HEK293 (cell line): ENCODE results near the gene RHBDF2.
"Not testable (repeated sequence)": the region's sequence is repeated elsewhere in the genome, so short reads cannot be mapped to it uniquely, and the experiment has no call there.

Experiments
- CTCF ChIA-PET: fragments of 350-600 bp; formaldehyde crosslinking; extraction: SDS; loops from one replicate; lab custom pipeline; 2021; ENCODE audit warnings: antibody characterized with exemption; lab: Yijun Ruan, JAX
- POLR2A ChIA-PET: fragments of 300-600 bp; formaldehyde crosslinking; extraction: SDS; loops from one replicate; lab custom pipeline; 2020; ENCODE audit warnings: antibody characterized with exemption, inconsistent platforms; lab: Yijun Ruan, JAX
- H3K27ac ChIP-seq: fragments of 200-500 bp; sonication (Bioruptor generic); 2 replicates; pipeline ENCODE4 v1.5.1; 2014; ENCODE audit warnings: low read depth, low read length, control low read depth, inconsistent platforms; ENCODE audit errors: extremely low read depth
- H3K36me3 ChIP-seq, 2 experiments: fragments of 200-500 bp in 1 of 2; sonication (Bioruptor generic) in 1 of 2; 1 replicate in 1 of 2; 2 replicates in 1 of 2; pipeline ENCODE4 v1.5.1; 2014 to 2017; ENCODE audit warnings: inconsistent platforms in 2 of 2, low read length in 2 of 2; ENCODE audit not compliant: control insufficient read depth in 2 of 2, insufficient read depth in 1 of 2
- H3K4me1 ChIP-seq: fragments of 200-500 bp; sonication (Bioruptor generic); 2 replicates; pipeline ENCODE4 v1.5.1; 2014; ENCODE audit warnings: mild to moderate bottlenecking, low read length, inconsistent platforms; ENCODE audit not compliant: control insufficient read depth, insufficient read depth
- H3K4me3 ChIP-seq: 2 replicates; pipeline ENCODE4 v1.5.1; 2011; ENCODE audit warnings: low read depth, mild to moderate bottlenecking, control low read depth, low read length, moderate library complexity
- H3K9me3 ChIP-seq: fragments of 200-500 bp; sonication (Bioruptor generic); 2 replicates; pipeline ENCODE4 v1.5.1; 2014; ENCODE audit warnings: low read depth, low read length, inconsistent platforms; ENCODE audit not compliant: control insufficient read depth, insufficient read depth
- BCL11A ChIP-seq: fragments of 450-650 bp; formaldehyde crosslinking; IDR thresholded peaks from 2 replicates; pipeline ENCODE4 v1.5.1; 2016; ENCODE audit warnings: low read depth, missing biosample characterization, missing genetic modification characterization
- BCL6B ChIP-seq: fragments of 450-650 bp; formaldehyde crosslinking; IDR thresholded peaks from 2 replicates; pipeline ENCODE4 v1.5.1; 2017; ENCODE audit warnings: missing biosample characterization, missing genetic modification characterization
- INSM2 ChIP-seq: fragments of 450-650 bp; formaldehyde crosslinking; IDR thresholded peaks from 2 replicates; pipeline ENCODE4 v1.5.1; 2016; ENCODE audit warnings: missing biosample characterization, missing genetic modification characterization
- PBX3 ChIP-seq: sonication (generic); formaldehyde crosslinking; IDR thresholded peaks from 2 replicates; pipeline ENCODE4 v1.8.1; 2022; ENCODE audit warnings: mild to moderate bottlenecking, moderate library complexity, missing genetic modification reagents
- ZBTB48 ChIP-seq: fragments of 450-650 bp; formaldehyde crosslinking; IDR thresholded peaks from 2 replicates; pipeline ENCODE4 v1.5.1; 2016; ENCODE audit warnings: missing biosample characterization, missing genetic modification characterization
- ZFHX2 ChIP-seq: fragments of 450-650 bp; formaldehyde crosslinking; conservative IDR thresholded peaks from 2 replicates; pipeline ENCODE4 v1.5.1; 2016; ENCODE audit warnings: missing biosample characterization, missing genetic modification characterization
- ZNF121 ChIP-seq: fragments of 450-650 bp; formaldehyde crosslinking; IDR thresholded peaks from 2 replicates; pipeline ENCODE4 v1.5.1; 2016; ENCODE audit warnings: missing biosample characterization, missing genetic modification characterization
- ZNF169 ChIP-seq: fragments of 450-650 bp; formaldehyde crosslinking; IDR thresholded peaks from 2 replicates; pipeline ENCODE4 v1.5.1; 2016; ENCODE audit warnings: missing biosample characterization, missing genetic modification characterization
- ZNF211 ChIP-seq: fragments of 450-650 bp; formaldehyde crosslinking; IDR thresholded peaks from 2 replicates; pipeline ENCODE4 v1.5.1; 2016; ENCODE audit warnings: low read depth, missing biosample characterization, missing genetic modification characterization
- ZNF366 ChIP-seq: fragments of 450-650 bp; formaldehyde crosslinking; conservative IDR thresholded peaks from 2 replicates; pipeline ENCODE4 v1.5.1; 2016; ENCODE audit warnings: missing biosample characterization, missing genetic modification characterization
- ZNF404 ChIP-seq: fragments of 450-650 bp; formaldehyde crosslinking; IDR thresholded peaks from 2 replicates; pipeline ENCODE4 v1.5.1; 2017; ENCODE audit warnings: missing biosample characterization, missing genetic modification characterization
- ZNF521 ChIP-seq: fragments of 450-650 bp; formaldehyde crosslinking; IDR thresholded peaks from 2 replicates; pipeline ENCODE4 v1.5.1; 2017; ENCODE audit warnings: missing biosample characterization, mild to moderate bottlenecking, missing genetic modification characterization
- ZNF670 ChIP-seq: fragments of 450-650 bp; formaldehyde crosslinking; IDR thresholded peaks from 2 replicates; pipeline ENCODE4 v1.5.1; 2016; ENCODE audit warnings: missing biosample characterization, missing genetic modification characterization, low read depth
- ZNF701 ChIP-seq: fragments of 450-650 bp; formaldehyde crosslinking; IDR thresholded peaks from 2 replicates; pipeline ENCODE4 v1.5.1; 2016; ENCODE audit warnings: missing biosample characterization, missing genetic modification characterization
- ZSCAN16 ChIP-seq: fragments of 450-650 bp; formaldehyde crosslinking; IDR thresholded peaks from 2 replicates; pipeline ENCODE4 v1.5.1; 2016; ENCODE audit warnings: missing biosample characterization, missing genetic modification characterization
- TF ChIP-seq, protein P1 (sequence below): fragments of 450-650 bp; formaldehyde crosslinking; conservative IDR thresholded peaks from 2 replicates; pipeline ENCODE4 v1.5.1; 2016; ENCODE audit warnings: low read depth, missing biosample characterization, missing genetic modification characterization
- TF ChIP-seq, protein P2 (sequence below): fragments of 450-650 bp; formaldehyde crosslinking; IDR thresholded peaks from 2 replicates; pipeline ENCODE4 v1.5.1; 2017; ENCODE audit warnings: missing biosample characterization, missing genetic modification characterization

RHBDF2 gene

DNA sequence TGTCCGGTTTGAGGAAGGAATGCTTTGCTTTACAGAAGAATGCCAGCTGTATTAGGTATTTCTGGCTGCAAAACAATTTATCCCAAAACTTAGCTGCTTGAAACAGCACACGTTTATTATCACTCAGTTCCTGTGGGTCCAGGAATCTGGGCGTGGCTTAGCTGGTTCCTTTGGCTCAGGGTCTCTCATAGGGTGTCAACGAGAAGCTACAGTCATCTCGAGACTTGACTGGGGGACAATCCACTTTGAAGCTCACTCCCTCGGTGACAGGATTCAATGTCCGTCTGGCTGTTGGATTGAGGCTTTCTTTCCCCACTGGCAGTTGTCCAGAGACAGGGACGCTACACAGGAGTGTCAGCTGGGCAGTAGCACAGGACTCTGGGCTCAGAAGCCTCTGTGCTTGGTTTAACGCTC is 9.6 kb upstream of the RHBDF2 start (continued):
- TF ChIP-seq INSM2 = no peak
- TF ChIP-seq, all 188 proteins: peak for 0

DNA sequence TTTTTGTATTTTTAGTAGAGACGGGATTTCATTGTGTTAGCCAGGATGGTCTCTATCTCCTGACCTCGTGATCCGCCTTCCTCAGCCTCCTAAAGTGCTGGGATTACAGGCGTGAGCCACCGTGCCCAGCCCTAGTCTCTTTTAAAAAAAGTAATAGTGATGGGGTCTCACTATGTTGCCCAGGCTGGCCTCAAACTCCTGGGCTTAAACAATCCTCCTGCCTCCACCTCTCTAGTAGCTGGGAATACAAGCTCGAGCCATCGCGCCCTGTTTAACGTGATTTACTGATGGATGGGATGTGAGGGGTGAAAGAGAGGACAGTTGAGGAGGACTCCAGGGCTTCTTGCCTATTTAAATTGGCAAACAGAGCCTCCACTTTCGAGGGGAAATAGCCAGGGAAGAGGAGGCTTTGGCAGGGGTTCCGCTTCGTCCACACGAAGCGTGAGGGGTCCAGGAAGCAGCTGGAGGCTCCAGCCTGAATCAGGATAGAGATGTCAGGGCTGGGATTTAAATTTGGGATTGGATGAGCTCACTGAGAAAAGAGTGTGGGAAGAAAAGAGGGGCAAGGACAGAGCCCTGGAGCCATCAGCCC is 7.3 kb upstream of the RHBDF2 start:
- TF ChIP-seq ZNF121 = peak; percentile 88
- H3K4me3 ChIP-seq, H3K27ac ChIP-seq, H3K36me3 ChIP-seq, H3K9me3 ChIP-seq, H3K4me1 ChIP-seq: not testable (repeated sequence)
- ChIA-PET POLR2A (interaction anchor here (0.9 kb wide), 1 partner anchor 264 kb away, joined by 5 read pairs; no protein-coding TSS in a partner anchor), CTCF (interaction anchor here (1.4 to 8.4 kb wide), 10 partner anchors 10 to 206 kb away, joined by 5 to 187 read pairs (median 20); partner anchors contain the start of gene AANAT)

DNA sequence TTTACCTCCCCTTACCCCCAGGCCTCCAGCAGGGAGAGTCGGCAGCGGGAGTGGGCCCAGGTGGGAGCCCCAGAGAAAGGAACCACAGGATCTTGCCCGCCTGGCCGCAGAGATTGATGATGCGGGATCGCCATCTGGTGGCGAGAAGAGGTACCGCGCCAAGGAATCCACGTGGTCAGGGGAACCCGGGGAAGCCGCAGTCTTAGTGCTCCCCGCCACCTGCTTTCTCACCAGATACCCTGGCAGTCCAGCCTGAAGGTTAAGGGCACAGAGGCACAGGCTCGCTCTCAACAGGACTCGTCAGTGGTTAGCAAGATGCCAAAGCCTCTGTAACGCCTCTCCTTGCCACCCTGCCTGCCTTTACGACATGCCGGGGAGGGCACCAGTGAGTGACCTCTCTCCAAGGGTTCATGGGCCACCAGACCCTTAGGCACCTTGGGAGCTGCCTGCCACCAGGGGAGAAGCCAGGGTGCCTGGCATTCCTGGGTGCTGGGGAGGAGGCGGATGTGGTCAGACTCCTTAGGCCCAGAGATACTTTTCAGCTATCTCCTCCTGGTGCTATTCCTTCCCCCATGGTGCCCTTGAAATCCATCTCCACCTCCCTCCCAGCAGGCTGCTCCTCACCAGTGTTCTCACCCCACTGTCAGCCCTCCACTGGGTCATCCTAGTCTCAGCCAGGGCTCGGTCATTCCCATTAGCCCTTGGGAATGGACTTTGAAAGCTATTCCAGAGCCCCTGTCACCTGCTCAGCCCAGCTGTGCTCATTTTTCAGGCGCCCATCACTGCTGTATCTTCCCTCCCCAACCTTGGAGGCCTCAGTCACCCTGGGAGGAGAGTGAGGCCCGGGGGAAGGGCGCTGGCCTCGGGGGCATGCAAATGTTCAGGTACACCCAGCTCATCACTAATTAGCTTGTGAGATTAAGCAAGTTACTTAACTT is 5.5 kb upstream of the RHBDF2 start:
- H3K4me1 ChIP-seq = peaks cover 3% of the 10 kb centered on the region; the same call in 1 of the 2 replicates
- ChIA-PET POLR2A (interaction anchor here (0.8 to 1.0 kb wide), 2 partner anchors 23 to 50 kb away, joined by 3 read pairs; no protein-coding TSS in a partner anchor), CTCF (interaction anchor here (0.6 to 8.4 kb wide), 46 partner anchors 9 to 1655 kb away, joined by 3 to 187 read pairs (median 4); partner anchors contain the start of gene AANAT)
- no peak overlapping the region for H3K4me3 ChIP-seq
- no peaks in the 10 kb centered on the region for H3K9me3 ChIP-seq
- H3K27ac ChIP-seq = no peak overlapping the region
- H3K36me3 ChIP-seq = no peaks in the 10 kb centered on the region
- TF ChIP-seq ZNF404 (tag by site-specific recombination) = no peak
- TF ChIP-seq, protein P1, sequence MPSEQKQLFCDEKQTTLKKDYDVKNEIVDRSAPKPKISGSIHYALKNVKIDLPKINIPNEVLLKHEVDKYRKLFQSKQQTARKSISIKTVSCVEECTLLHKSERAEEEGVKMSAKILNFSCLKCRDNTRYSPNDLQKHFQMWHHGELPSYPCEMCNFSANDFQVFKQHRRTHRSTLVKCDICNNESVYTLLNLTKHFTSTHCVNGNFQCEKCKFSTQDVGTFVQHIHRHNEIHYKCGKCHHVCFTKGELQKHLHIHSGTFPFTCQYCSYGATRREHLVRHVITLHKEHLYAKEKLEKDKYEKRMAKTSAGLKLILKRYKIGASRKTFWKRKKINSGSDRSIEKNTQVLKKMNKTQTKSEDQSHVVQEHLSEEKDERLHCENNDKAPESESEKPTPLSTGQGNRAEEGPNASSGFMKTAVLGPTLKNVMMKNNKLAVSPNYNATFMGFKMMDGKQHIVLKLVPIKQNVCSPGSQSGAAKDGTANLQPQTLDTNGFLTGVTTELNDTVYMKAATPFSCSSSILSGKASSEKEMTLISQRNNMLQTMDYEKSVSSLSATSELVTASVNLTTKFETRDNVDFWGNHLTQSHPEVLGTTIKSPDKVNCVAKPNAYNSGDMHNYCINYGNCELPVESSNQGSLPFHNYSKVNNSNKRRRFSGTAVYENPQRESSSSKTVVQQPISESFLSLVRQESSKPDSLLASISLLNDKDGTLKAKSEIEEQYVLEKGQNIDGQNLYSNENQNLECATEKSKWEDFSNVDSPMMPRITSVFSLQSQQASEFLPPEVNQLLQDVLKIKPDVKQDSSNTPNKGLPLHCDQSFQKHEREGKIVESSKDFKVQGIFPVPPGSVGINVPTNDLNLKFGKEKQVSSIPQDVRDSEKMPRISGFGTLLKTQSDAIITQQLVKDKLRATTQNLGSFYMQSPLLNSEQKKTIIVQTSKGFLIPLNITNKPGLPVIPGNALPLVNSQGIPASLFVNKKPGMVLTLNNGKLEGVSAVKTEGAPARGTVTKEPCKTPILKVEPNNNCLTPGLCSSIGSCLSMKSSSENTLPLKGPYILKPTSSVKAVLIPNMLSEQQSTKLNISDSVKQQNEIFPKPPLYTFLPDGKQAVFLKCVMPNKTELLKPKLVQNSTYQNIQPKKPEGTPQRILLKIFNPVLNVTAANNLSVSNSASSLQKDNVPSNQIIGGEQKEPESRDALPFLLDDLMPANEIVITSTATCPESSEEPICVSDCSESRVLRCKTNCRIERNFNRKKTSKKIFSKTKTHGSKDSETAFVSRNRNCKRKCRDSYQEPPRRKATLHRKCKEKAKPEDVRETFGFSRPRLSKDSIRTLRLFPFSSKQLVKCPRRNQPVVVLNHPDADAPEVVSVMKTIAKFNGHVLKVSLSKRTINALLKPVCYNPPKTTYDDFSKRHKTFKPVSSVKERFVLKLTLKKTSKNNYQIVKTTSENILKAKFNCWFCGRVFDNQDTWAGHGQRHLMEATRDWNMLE (tag by site-specific recombination) = no peak
- no peak for TF ChIP-seq ZNF521
- TF ChIP-seq ZNF211 (tag by site-specific recombination) = no peak
- no peak for TF ChIP-seq BCL6B (tag by site-specific recombination)
- TF ChIP-seq ZNF701 = no peak
- TF ChIP-seq ZBTB48 (tag by site-specific recombination) = peak; percentile 31; the same call in 1 of the 2 replicates
- no peak for TF ChIP-seq ZNF670 (tag by site-specific recombination)
- TF ChIP-seq PBX3 (CRISPR knock-in tag) = no peak
- TF ChIP-seq ZFHX2 (tag by site-specific recombination) = no peak
- TF ChIP-seq, protein P2, sequence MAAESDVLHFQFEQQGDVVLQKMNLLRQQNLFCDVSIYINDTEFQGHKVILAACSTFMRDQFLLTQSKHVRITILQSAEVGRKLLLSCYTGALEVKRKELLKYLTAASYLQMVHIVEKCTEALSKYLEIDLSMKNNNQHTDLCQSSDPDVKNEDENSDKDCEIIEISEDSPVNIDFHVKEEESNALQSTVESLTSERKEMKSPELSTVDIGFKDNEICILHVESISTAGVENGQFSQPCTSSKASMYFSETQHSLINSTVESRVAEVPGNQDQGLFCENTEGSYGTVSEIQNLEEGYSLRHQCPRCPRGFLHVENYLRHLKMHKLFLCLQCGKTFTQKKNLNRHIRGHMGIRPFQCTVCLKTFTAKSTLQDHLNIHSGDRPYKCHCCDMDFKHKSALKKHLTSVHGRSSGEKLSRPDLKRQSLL (tag by site-specific recombination) = no peak
- no peak for TF ChIP-seq ZSCAN16
- no peak for TF ChIP-seq ZNF169 (tag by site-specific recombination)
- peak; percentile 37; the same call in 1 of the 2 replicates for TF ChIP-seq BCL11A (tag by site-specific recombination)
- no peak; the same call in 1 of the 2 replicates for TF ChIP-seq ZNF366 (tag by site-specific recombination)
